Trophoblast cell (in vitro differentiated cells and primary cell): ENCODE results near the gene MLXIPL.
A peak's percentile ranks its signal among the peaks of the same experiment; 100 is the strongest.

Experiments
- DNase-seq, 2 donors: peaks; one replicate each; pipeline ENCODE4 v3.0.0-alpha.2; 2016
- H2AFZ ChIP-seq: 2 replicates; pipeline ENCODE4 v1.6.1; 2013; ENCODE audit warnings: low read length, moderate library complexity, mild to moderate bottlenecking; ENCODE audit not compliant: insufficient read depth, poor library complexity
- H2AK5ac ChIP-seq: 2 replicates; pipeline ENCODE4 v1.6.1; 2013; ENCODE audit warnings: mild to moderate bottlenecking, low read length
- H2BK120ac ChIP-seq: 2 replicates; pipeline ENCODE4 v1.6.1; 2013; ENCODE audit warnings: low read length, mild to moderate bottlenecking, moderate library complexity; ENCODE audit not compliant: insufficient read depth, poor library complexity
- H2BK12ac ChIP-seq: 2 replicates; pipeline ENCODE4 v1.6.1; 2013; ENCODE audit warnings: mild to moderate bottlenecking, low read length, moderate library complexity
- H2BK5ac ChIP-seq: 2 replicates; pipeline ENCODE4 v1.6.1; 2013; ENCODE audit warnings: low read length, low read depth, moderate library complexity, mild to moderate bottlenecking; ENCODE audit not compliant: poor library complexity
- H3K14ac ChIP-seq: 2 replicates; pipeline ENCODE4 v1.6.1; 2013; ENCODE audit warnings: mild to moderate bottlenecking, low read length
- H3K18ac ChIP-seq: 2 replicates; pipeline ENCODE4 v1.6.1; 2013; ENCODE audit warnings: mild to moderate bottlenecking, low read length
- H3K23ac ChIP-seq: 2 replicates; pipeline ENCODE4 v1.6.1; 2013; ENCODE audit warnings: low read length
- H3K27ac ChIP-seq: 2 replicates; pipeline ENCODE4 v1.5.1; 2013; ENCODE audit warnings: low read depth, mild to moderate bottlenecking, inconsistent platforms, low read length, moderate library complexity
- H3K27me3 ChIP-seq: 2 replicates; pipeline ENCODE4 v1.6.1; 2013; ENCODE audit warnings: inconsistent platforms, mild to moderate bottlenecking, low read length, moderate library complexity; ENCODE audit not compliant: insufficient read depth
- H3K36me3 ChIP-seq, 2 experiments: 1 replicate in 1 of 2; 2 replicates in 1 of 2; pipeline ENCODE4 v1.6.1; 2013; ENCODE audit warnings: low read length in 2 of 2, mild to moderate bottlenecking in 2 of 2, moderate library complexity in 1 of 2; ENCODE audit not compliant: insufficient read depth in 2 of 2, control insufficient read depth in 1 of 2
- H3K4ac ChIP-seq: 2 replicates; pipeline ENCODE4 v1.6.1; 2013; ENCODE audit warnings: low read depth, mild to moderate bottlenecking, low read length, moderate library complexity
- H3K4me1 ChIP-seq, 2 experiments: 1 replicate in 1 of 2; 2 replicates in 1 of 2; pipeline ENCODE4 v1.6.1; 2013; ENCODE audit warnings: low read length in 2 of 2, mild to moderate bottlenecking in 2 of 2, moderate library complexity in 1 of 2; ENCODE audit not compliant: insufficient read depth in 2 of 2, control insufficient read depth in 1 of 2
- H3K4me2 ChIP-seq: 2 replicates; pipeline ENCODE4 v1.6.1; 2013; ENCODE audit warnings: inconsistent platforms, mild to moderate bottlenecking, low read length, moderate library complexity
- H3K4me3 ChIP-seq: 2 replicates; pipeline ENCODE4 v1.5.1; 2013; ENCODE audit warnings: mild to moderate bottlenecking, low read depth, low read length, inconsistent platforms
- H3K79me1 ChIP-seq: one replicate; pipeline ENCODE4 v1.6.1; 2013; ENCODE audit warnings: low read length
- H3K79me2 ChIP-seq: 2 replicates; pipeline ENCODE4 v1.6.1; 2013; ENCODE audit warnings: low read length, mild to moderate bottlenecking; ENCODE audit not compliant: control insufficient read depth, insufficient read depth, poor library complexity
- H3K9ac ChIP-seq: 2 replicates; pipeline ENCODE4 v1.6.1; 2013; ENCODE audit warnings: mild to moderate bottlenecking, low read length
- H3K9me3 ChIP-seq: 2 replicates; pipeline ENCODE4 v1.6.1; 2013; ENCODE audit warnings: low read depth, mild to moderate bottlenecking, control low read depth, inconsistent platforms, low read length; ENCODE audit not compliant: insufficient read depth
- H4K12ac ChIP-seq: 2 replicates; pipeline ENCODE4 v1.6.1; 2013; ENCODE audit warnings: low read depth, mild to moderate bottlenecking, low read length, moderate library complexity
- H4K8ac ChIP-seq: 2 replicates; pipeline ENCODE4 v1.6.1; 2013; ENCODE audit warnings: low read depth, mild to moderate bottlenecking, low read length, moderate library complexity
- H4K91ac ChIP-seq: one replicate; pipeline ENCODE4 v1.6.1; 2013; ENCODE audit warnings: low read depth, mild to moderate bottlenecking, low read length, moderate library complexity
- WGBS: extraction: QIAGEN DNeasy Blood & Tissue Kit; methylation state at CpG from one replicate; pipeline ENCODE4 v1.1.7; 2013; ENCODE audit warnings: missing lambda C conversion rate; ENCODE audit not compliant: insufficient read length, insufficient coverage; ENCODE audit errors: extremely low coverage; 5-methylcytosine and 5-hydroxymethylcytosine counted together

The MLXIPL gene

GRCh38 chr7:73565675-73566340 is 58.5 kb downstream of the MLXIPL start:
- Histone ChIP-seq H3K23ac (no peak overlapping the region), H3K9me3 (peaks cover 1% of the 10 kb centered on the region), H2AFZ (no peak overlapping the region), H3K79me1 (no peaks in the 10 kb centered on the region), H2AK5ac (no peak overlapping the region), H3K27me3 (no peaks in the 10 kb centered on the region), H3K14ac (no peak overlapping the region), H2BK120ac (no peak overlapping the region), H3K4ac (no peak overlapping the region), H3K18ac (no peak overlapping the region), H3K9ac (no peak overlapping the region), H3K36me3 (peaks cover 8 to 12% of the 10 kb centered on the region in 2 experiments), H3K4me2 (no peak overlapping the region), H3K27ac (no peak overlapping the region), H4K91ac (no peak overlapping the region), H4K8ac (no peak overlapping the region), H3K79me2 (no peaks in the 10 kb centered on the region), H3K4me3 (no peak overlapping the region), H4K12ac (no peak overlapping the region), H3K4me1 (peaks cover 0 to 2% of the 10 kb centered on the region in 2 experiments), H2BK12ac (no peak overlapping the region), H2BK5ac (no peak overlapping the region)
- DNase-seq = no peak
- WGBS = no CpG with 5 or more reads among the region's 7 CpGs

GRCh38 chr7:73560109-73560835 is 64.0 kb downstream of the MLXIPL start:
- WGBS = no CpG with 5 or more reads among the region's 11 CpGs
- Histone ChIP-seq H3K9ac (no peak overlapping the region), H4K91ac (no peak overlapping the region), H3K9me3 (peaks cover 1% of the 10 kb centered on the region), H3K23ac (no peak overlapping the region), H3K27me3 (no peaks in the 10 kb centered on the region), H3K79me1 (peaks cover 8% of the 10 kb centered on the region), H3K36me3 (no peaks in the 10 kb centered on the region), H3K4me2 (no peak overlapping the region), H3K4ac (no peak overlapping the region), H2BK12ac (no peak overlapping the region), H4K12ac (no peak overlapping the region), H4K8ac (no peak overlapping the region), H3K14ac (no peak overlapping the region), H3K18ac (no peak overlapping the region), H3K4me3 (no peak overlapping the region), H2BK5ac (no peak overlapping the region), H3K79me2 (peaks cover 9% of the 10 kb centered on the region), H2AFZ (no peak overlapping the region), H3K27ac (no peak overlapping the region), H2AK5ac (no peak overlapping the region), H2BK120ac (no peak overlapping the region), H3K4me1 (peaks cover 2 to 5% of the 10 kb centered on the region in 2 experiments)
- DNase-seq = peak in 1 of 2 donors; percentile 16

- Histone ChIP-seq H2BK120ac (peak within 1 kb of the TSS; percentile 98), H3K79me2 (peaks cover 11% of the 10 kb centered on the region), H2AK5ac (peak within 1 kb of the TSS; percentile 23), H3K27me3 (no peaks in the 10 kb centered on the region), H3K4me3 (peak within 1 kb of the TSS; percentile 93), H3K36me3 (peaks cover 3 to 5% of the 10 kb centered on the region in 2 experiments), H2BK5ac (peak within 1 kb of the TSS; percentile 99), H3K4ac (peak within 1 kb of the TSS; percentile 97), H4K12ac (peak within 1 kb of the TSS; percentile 96), H3K79me1 (peaks cover 8% of the 10 kb centered on the region), H4K91ac (peak within 1 kb of the TSS; percentile 98), H3K18ac (peak within 1 kb of the TSS; percentile 99), H3K4me2 (peak within 1 kb of the TSS; percentile 93), H4K8ac (peak within 1 kb of the TSS; percentile 99), H3K9ac (peak within 1 kb of the TSS; percentile 94), H2BK12ac (no peak within 1 kb of the TSS), H3K27ac (peak within 1 kb of the TSS; percentile 99), H3K9me3 (peaks cover under 1% of the 10 kb centered on the region), H2AFZ (peak within 1 kb of the TSS; percentile 83), H3K14ac (peak within 1 kb of the TSS; percentile 99), H3K4me1 (peaks cover 0 to 5% of the 10 kb centered on the region in 2 experiments), H3K23ac (no peak within 1 kb of the TSS)
- DNase-seq = peak; percentile 89 to 91
- WGBS = no CpG with 5 or more reads among the region's 83 CpGs
Measured at GRCh38 chr7:73557397-73558257, 66.7 kb downstream of the MLXIPL start, which contains the start of gene BCL7B. Gene BCL7B, minus strand, starts transcription at chr7:73557690. Its CDS starts 112 bp downstream, at chr7:73557578.

GRCh38 chr7:73557108-73557396 is 67.3 kb downstream of the MLXIPL start:
- Histone ChIP-seq H3K79me2 (peaks cover 11% of the 10 kb centered on the region), H2AK5ac (no peak overlapping the region), H3K9ac (peak overlapping the region; percentile 94), H3K18ac (no peak overlapping the region), H3K4me1 (peaks cover 0 to 5% of the 10 kb centered on the region in 2 experiments), H3K36me3 (peaks cover 6 to 10% of the 10 kb centered on the region in 2 experiments), H4K12ac (no peak overlapping the region), H2BK5ac (no peak overlapping the region), H3K79me1 (peaks cover 8% of the 10 kb centered on the region), H3K14ac (no peak overlapping the region), H3K27ac (peak overlapping the region; percentile 99), H3K4me3 (peak overlapping the region; percentile 93), H4K8ac (peak overlapping the region; percentile 99), H3K4ac (no peak overlapping the region), H4K91ac (peak overlapping the region; percentile 98), H3K9me3 (no peaks in the 10 kb centered on the region), H2AFZ (peak overlapping the region; percentile 37), H2BK120ac (no peak overlapping the region), H2BK12ac (no peak overlapping the region), H3K4me2 (peak overlapping the region; percentile 93), H3K27me3 (no peaks in the 10 kb centered on the region), H3K23ac (no peak overlapping the region)
- DNase-seq = peak; percentile 94
- no CpG with 5 or more reads among the region's 36 CpGs for WGBS
